ENCODE results near the gene ADGRB3. TPM values are rescaled to one million over a fixed set of nuclear protein-coding genes. Genes with fewer than 3 reads are reported as not detected.

Gene ADGRB3
- total RNA-seq, 4 donors from 2014 or later: 1.6 to 2.6 (median 1.8) TPM

- TF ChIP-seq CTCF (IDR thresholded peaks at IDR 0.05; ENCODE audit: low read depth): no peak
These were observed 392.8 kb downstream of the ADGRB3 start for GRCh38 chr6:69027861-69028260.

GRCh38 chr6:69038841-69039240 lies 403.8 kb downstream of the ADGRB3 start:
- TF ChIP-seq CTCF (IDR thresholded peaks at IDR 0.05; ENCODE audit: low read depth): no peak

- TF ChIP-seq CTCF (IDR thresholded peaks at IDR 0.05; ENCODE audit: low read depth): no peak
These were observed 407.2 kb downstream of the ADGRB3 start for GRCh38 chr6:69042297-69042696.

- TF ChIP-seq CTCF (IDR thresholded peaks at IDR 0.05; ENCODE audit: low read depth): no peak
These were observed 409.5 kb downstream of the ADGRB3 start for GRCh38 chr6:69044534-69044933.

- no peak for TF ChIP-seq CTCF (IDR thresholded peaks at IDR 0.05; ENCODE audit: low read depth)
These were observed 424.3 kb downstream of the ADGRB3 start for GRCh38 chr6:69059413-69059812.

GRCh38 chr6:69061066-69061465 lies 426.0 kb downstream of the ADGRB3 start:
- no peak for TF ChIP-seq CTCF (IDR thresholded peaks at IDR 0.05; ENCODE audit: low read depth)

- no peak for TF ChIP-seq CTCF (IDR thresholded peaks at IDR 0.05; ENCODE audit: low read depth)
These were observed 428.3 kb downstream of the ADGRB3 start for GRCh38 chr6:69063401-69063800.

Data from subcutaneous adipose tissue (tissue), 4 donors.